Measurements from ENCODE around the gene FTO.

Gene FTO

GRCh38 chr16:53744449-53744848 is 40.5 kb downstream of the FTO start:
- no peak overlapping the region for H3K4me3 ChIP-seq (ENCODE audit: low read length)
- peak; percentile 51 for DNase-seq (ENCODE audit: low read depth, low spot score)

- no peak for DNase-seq (ENCODE audit: low read depth, low spot score)
- no peak overlapping the region for H3K4me3 ChIP-seq (ENCODE audit: low read length)
Measured at GRCh38 chr16:53745086-53745485, 41.1 kb downstream of the FTO start.

DNA sequence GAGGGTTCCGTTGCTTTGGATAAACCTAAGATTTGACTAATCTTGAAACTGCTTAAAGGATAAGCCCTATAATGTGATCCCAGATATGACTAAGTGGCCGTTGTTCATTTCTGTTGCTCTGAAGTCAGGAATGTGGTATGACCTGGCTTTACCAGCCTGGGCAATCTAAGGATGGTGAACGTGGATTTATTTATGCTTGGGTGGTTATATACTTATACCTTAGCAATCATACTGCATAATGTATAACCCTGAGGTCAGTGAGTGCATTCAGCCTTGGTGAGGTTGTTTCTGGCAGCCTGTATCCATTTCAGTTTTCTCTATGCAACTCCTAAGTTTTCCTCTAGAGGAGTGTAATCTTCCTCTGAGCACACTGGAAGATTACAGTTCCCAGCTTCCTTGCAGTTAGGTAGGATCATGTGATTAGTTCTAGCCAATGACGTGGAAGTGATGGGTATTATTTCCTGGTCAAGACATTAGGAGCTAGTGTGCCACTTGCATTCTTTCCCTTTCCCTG is 41.9 kb downstream of the FTO start:
- DNase-seq (ENCODE audit: low read depth, low spot score) = no peak
- H3K4me3 ChIP-seq (ENCODE audit: low read length) = no peak overlapping the region

DNA sequence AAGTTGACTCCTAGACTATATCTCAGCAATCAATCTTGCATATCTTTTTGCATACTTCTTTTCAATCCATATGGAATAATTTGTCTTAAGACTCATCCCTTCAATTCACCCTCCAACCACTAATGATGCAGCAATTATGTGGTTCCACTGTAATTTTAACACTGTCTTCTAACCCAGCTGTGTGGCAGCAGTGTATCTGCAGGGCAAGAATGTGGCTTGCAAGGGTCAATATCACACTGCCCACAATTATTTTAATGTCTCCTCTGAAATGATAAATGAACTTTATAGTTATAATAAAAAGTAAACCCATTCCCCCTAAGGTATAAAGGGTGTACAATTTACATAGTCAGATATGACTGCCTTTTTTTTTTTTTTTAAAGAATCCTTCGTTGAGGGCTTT is 48.6 kb downstream of the FTO start:
- DNase-seq (ENCODE audit: low read depth, low spot score) = no peak
- H3K4me3 ChIP-seq (ENCODE audit: low read length) = no peak overlapping the region

DNA sequence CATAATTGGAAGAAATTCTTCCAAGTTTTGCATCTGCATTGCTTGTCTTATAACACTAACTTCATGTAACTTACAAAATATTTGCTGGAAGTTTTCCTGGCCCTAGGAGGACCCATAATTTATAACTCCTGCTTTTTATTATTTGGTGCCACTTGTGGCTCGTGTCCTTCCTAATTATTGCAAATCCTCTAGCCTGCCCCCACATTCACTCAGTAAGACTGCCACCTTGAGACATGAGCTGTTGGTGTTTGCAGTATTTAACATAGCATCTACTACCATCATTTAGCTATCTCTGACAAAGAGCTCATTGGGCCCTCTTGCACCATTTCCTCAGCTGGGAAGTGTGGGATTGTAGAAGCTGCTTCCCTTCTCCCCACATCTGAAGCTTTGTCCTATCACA is 49.5 kb downstream of the FTO start:
- no peak for DNase-seq (ENCODE audit: low read depth, low spot score)
- H3K4me3 ChIP-seq (ENCODE audit: low read length) = no peak overlapping the region

- H3K4me3 ChIP-seq (ENCODE audit: low read length) = no peak overlapping the region
- DNase-seq (ENCODE audit: low read depth, low spot score) = no peak
Measured at GRCh38 chr16:53755026-53755910, 51.3 kb downstream of the FTO start.

DNA sequence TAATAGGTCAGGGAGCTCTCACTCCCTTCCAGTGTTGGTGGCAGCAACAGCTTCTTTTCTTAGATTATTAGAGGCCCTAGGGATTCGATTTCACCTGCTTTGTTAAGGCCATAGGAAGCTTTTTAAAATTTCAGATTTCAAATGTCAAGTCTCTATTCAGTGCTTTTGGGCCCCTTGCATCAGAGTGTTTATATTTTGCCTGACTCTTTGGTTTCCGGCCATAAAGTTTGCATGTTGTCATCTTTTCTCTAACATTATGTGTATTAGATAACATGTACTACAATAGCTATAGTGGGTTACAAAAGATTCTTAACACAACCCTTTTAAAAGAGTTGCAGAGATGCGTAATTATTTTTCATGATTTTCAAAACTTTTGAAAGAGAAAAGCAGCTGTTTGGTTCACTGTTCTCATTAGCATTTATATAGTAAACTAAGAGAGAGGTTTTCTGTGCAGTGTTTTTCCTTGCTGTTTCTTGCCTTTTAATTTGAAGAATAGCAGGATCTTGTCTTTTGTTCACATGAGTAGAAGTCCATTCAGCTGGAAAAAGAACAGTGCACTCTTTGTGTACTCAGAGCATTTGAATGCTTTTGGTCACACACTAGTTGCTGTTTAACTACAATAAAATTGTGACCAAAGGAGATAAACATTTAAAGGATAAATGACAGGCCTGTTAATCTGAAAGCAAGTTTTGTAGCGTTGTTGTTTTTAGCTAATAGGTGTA is 52.5 kb downstream of the FTO start:
- DNase-seq (ENCODE audit: low read depth, low spot score) = no peak
- no peak overlapping the region for H3K4me3 ChIP-seq (ENCODE audit: low read length)

DNA sequence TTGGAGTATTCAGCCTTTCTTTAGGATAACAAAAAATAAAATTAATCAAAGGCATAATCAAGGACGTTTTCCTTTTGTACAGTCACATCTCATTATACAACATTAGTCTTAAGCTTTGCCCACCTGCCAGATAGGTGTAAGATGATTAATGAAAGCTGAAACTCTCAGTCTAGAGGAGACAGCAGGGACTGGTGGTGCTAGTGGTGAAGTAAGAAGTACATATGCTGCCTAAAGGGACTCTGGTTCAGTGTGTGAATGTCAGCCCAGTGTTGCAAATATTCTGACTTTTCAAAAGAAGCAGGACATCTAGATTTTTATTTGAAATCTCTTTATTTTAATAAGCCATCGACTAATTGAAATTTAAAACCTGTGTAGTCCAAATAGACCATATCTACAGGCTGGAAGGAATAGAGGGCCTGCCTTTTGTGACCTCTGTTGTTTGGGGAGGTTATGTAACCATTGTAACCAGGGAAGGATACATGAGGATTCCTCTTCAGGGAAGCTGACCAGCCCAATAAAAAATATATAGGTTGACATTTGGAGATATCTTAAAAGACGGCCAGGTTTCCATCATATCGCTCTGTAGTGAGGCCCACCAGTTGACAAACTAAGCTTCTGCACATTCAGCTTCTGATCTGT is 54.1 kb downstream of the FTO start:
- DNase-seq (ENCODE audit: low read depth, low spot score) = no peak
- H3K4me3 ChIP-seq (ENCODE audit: low read length) = no peak overlapping the region

- no peak overlapping the region for H3K4me3 ChIP-seq (ENCODE audit: low read length)
- DNase-seq (ENCODE audit: low read depth, low spot score) = no peak
Measured at GRCh38 chr16:53761962-53762703, 58.2 kb downstream of the FTO start.

- no peak overlapping the region for H3K4me3 ChIP-seq (ENCODE audit: low read length)
- DNase-seq (ENCODE audit: low read depth, low spot score) = no peak
Measured at GRCh38 chr16:53766304-53767016, 62.5 kb downstream of the FTO start.

DNA sequence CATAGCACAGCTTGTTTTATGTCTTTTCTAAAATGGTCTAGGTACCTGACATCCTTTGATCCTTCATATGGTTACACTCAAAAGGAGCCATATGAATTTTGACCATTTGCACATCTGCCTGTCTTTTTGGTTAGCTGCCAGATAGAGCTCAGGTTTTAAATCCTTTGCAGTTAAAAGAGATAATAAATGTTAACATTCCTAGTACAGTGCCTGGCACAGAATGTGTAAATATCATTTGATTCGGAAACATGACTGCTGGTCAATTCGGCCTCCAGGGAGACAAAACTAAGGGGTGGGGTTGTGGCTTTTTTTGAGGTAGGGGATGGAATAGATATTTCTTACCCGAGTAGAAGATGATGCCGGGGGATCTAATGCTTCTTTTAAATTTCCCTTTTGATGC is 64.2 kb downstream of the FTO start:
- no peak for DNase-seq (ENCODE audit: low read depth, low spot score)
- H3K4me3 ChIP-seq (ENCODE audit: low read length) = no peak overlapping the region

DNA sequence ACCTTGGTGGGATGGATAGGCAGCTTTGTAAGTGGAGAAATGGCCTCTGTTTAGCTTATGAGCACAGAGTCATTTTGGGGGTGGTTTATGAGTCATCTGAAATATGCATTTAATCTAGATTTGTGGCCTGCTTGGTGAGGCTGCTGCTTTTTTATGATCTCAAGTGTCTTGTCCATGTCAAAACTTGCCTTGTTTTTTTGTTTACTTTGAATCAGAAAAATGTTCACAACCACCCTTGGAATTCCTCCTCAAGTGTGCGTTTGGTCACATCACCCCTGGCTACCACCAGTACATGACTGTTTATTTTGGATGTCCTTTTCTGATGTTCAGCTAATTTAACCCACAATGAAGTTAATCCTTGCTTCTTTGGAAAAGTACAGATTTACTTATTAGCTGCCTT is 64.6 kb downstream of the FTO start:
- no peak overlapping the region for H3K4me3 ChIP-seq (ENCODE audit: low read length)
- no peak for DNase-seq (ENCODE audit: low read depth, low spot score)

- DNase-seq (ENCODE audit: low read depth, low spot score) = no peak
- H3K4me3 ChIP-seq (ENCODE audit: low read length) = no peak overlapping the region
Measured at GRCh38 chr16:53769185-53769584, 65.2 kb downstream of the FTO start.

DNA sequence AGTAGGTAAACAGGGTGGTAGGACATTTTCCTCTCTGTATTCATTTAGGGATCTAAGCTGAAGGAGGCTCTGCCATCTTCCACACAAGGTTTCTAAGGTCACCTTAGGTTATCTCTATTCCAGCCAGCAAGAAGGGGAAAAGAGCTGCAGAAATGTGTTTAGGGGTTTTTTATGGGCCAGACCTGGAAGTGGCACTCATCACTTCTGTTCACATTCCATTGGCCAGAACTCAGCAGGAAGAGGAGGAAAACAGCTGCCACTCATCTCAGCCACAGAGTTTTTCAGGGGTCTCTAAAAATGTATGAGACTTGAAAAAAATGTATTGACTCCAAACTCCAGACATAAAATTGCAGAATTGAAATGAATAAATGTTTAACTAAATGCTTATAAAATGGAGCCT is 65.8 kb downstream of the FTO start:
- no peak overlapping the region for H3K4me3 ChIP-seq (ENCODE audit: low read length)
- no peak for DNase-seq (ENCODE audit: low read depth, low spot score)

DNA sequence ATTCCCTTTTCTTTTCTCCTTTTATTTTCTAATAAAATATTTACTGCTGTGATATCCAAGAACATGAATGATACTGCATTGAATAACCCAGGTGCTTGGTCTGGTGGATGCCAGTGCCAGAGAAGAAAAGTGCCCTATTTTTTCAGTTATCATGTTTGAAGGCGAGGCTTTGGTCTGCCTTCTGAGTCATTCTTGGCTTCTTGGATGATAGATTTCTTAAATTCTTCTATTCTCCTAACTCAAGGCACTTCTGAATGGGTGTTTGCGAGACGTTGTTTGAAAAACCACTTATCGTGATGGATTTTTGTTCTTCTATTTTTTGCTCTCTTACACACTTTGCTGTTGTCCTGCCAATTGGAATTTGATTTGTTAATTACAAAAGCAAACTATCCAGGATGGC is 66.7 kb downstream of the FTO start:
- DNase-seq (ENCODE audit: low read depth, low spot score) = no peak
- H3K4me3 ChIP-seq (ENCODE audit: low read length) = no peak overlapping the region

GRCh38 chr16:53771655-53772497 is 67.9 kb downstream of the FTO start:
- no peak for DNase-seq (ENCODE audit: low read depth, low spot score)
- H3K4me3 ChIP-seq (ENCODE audit: low read length) = no peak overlapping the region

DNA sequence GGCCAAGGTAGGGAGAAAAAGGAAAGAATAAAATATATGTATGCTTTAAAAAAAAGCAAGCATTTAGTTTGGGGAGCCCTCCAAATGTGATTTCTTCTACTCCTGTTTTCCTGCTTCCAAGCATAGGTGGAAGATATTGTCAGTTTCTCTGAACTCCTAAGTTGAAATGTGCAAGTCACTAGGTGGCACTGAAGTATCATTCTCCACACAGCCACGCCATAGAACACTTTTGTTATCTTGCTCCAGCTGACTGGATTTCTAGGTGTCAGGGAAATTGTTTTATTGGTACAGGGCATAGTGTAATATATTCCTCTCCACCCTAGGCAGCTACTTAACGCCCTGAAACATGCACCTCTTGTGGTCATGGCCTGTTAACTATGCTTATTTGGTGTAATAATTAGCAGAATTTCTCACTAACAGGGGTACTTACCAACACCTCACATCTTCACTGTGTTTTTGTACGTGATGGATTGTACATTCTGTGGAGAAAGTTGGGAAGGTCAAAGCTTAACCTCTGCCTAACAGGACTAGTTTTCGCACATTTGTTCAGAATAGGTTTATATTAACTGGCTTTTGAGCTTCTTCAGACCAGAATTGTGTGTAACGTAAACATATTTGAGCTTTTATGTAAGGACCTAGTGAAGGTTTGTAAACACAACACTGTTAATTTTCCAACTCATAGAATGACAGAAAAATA is 69.3 kb downstream of the FTO start:
- peak; percentile 49 for DNase-seq (ENCODE audit: low read depth, low spot score)

More for the DNA sequence above, 69.3 kb downstream of the FTO start:
- no peak overlapping the region for H3K4me3 ChIP-seq (ENCODE audit: low read length)
